ENCODE measurements around the gene MAP3K10. TPM values are rescaled to one million over a fixed set of nuclear protein-coding genes. Genes with fewer than 3 reads are reported as not detected.

The MAP3K10 gene
- total RNA-seq, 1 experiment from 2014 or later = 26.9 TPM

DNA sequence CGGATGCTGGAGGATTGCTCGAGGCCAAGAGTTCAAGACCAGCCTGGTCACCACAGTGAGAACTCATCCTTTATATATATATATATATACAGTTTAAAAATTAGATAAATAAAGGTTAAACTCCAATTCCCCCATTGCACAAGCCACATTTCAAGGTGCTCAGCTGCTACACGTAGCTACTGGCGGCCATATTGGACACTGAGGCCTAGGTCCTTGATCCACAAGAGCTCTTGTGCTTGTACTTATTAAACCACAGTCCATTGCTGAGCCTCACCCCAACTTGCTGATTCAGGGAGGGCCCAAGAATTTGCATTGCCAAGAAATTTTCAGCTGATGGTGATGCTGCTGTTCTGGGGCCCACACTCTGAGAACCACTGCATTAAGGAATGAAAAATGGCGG, 17.4 kb downstream of the MAP3K10 start:
- DNase-seq = no peak
- Histone ChIP-seq H3K9me2 (ENCODE audit: insufficient read depth) (no peaks in the 10 kb centered on the region), H3K4me2 (no peak overlapping the region), H3K36me3 (ENCODE audit: low read depth) (no peaks in the 10 kb centered on the region; the same call in 1 of the 2 replicates), H3F3A (ENCODE audit: insufficient read depth, low read depth) (no peaks in the 10 kb centered on the region), H3K9me3 (ENCODE audit: insufficient read depth, low read depth) (no peaks in the 10 kb centered on the region), H2AFZ (no peak overlapping the region), H3K27me3 (ENCODE audit: insufficient read depth, low read depth) (no peaks in the 10 kb centered on the region), H4K20me1 (ENCODE audit: insufficient read depth) (no peaks in the 10 kb centered on the region; the same call in 1 of the 2 replicates), H3K4me1 (replicated peaks; ENCODE audit: insufficient read depth) (no peaks in the 10 kb centered on the region), H3K27ac (no peak overlapping the region), H3K79me2 (ENCODE audit: low read depth) (no peaks in the 10 kb centered on the region), H3K4me3 (no peak overlapping the region)
- POLR2A ChIA-PET (ENCODE audit: unreplicated experiment) = no interaction called here
- CTCF ChIA-PET = no interaction called here
- intact Hi-C loops (cut with micrococcal nuclease; ENCODE audit: unreplicated experiment) = no loop called here
- TF ChIP-seq, protein P1, sequence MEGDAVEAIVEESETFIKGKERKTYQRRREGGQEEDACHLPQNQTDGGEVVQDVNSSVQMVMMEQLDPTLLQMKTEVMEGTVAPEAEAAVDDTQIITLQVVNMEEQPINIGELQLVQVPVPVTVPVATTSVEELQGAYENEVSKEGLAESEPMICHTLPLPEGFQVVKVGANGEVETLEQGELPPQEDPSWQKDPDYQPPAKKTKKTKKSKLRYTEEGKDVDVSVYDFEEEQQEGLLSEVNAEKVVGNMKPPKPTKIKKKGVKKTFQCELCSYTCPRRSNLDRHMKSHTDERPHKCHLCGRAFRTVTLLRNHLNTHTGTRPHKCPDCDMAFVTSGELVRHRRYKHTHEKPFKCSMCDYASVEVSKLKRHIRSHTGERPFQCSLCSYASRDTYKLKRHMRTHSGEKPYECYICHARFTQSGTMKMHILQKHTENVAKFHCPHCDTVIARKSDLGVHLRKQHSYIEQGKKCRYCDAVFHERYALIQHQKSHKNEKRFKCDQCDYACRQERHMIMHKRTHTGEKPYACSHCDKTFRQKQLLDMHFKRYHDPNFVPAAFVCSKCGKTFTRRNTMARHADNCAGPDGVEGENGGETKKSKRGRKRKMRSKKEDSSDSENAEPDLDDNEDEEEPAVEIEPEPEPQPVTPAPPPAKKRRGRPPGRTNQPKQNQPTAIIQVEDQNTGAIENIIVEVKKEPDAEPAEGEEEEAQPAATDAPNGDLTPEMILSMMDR (conservative IDR thresholded peaks at IDR 0.05) = no peak
- TF ChIP-seq EZH2 (IDR thresholded peaks at IDR 0.05; ENCODE audit: low read depth) = no peak
- BruUV-seq (replicated peaks) = no TSS peak

DNA sequence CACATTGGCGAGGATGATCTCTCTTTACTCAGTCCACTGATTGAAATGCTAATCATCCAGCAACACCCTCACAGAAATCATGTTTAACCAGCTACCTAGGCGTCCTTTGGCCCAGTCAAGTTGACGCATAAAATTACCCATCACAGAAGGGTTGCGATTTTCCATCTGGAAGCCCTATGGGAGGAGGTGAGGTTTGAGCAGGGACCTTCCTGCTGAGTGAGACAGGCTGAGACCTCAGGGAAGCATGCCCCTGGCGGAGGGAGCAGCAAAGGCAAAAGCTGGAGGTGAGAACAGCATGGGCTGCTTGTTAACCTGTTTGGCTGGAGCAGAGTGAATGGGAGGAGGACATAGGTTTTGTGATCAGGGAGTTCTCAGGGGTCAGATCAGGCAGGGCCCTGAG, 19.7 kb downstream of the MAP3K10 start:
- H3K27me3 ChIP-seq (ENCODE audit: insufficient read depth, low read depth) = no peaks in the 10 kb centered on the region
- no peak overlapping the region for H3K4me3 ChIP-seq
- H3K9me2 ChIP-seq (ENCODE audit: insufficient read depth) = no peaks in the 10 kb centered on the region
- ChIA-PET POLR2A (ENCODE audit: unreplicated experiment) (interaction anchor here (0.6 kb wide), 1 partner anchor 543 kb away, joined by 9 read pairs; no protein-coding TSS in a partner anchor), CTCF (no interaction called here)
- BruUV-seq (replicated peaks) = no TSS peak
- H3K4me2 ChIP-seq = no peak overlapping the region
- no peaks in the 10 kb centered on the region; the same call in 1 of the 2 replicates for H3F3A ChIP-seq (ENCODE audit: insufficient read depth, low read depth)
- no peak overlapping the region for H2AFZ ChIP-seq
- no peaks in the 10 kb centered on the region for H3K36me3 ChIP-seq (ENCODE audit: low read depth)
- no peak for TF ChIP-seq EZH2 (IDR thresholded peaks at IDR 0.05; ENCODE audit: low read depth)
- TF ChIP-seq, protein P1 (conservative IDR thresholded peaks at IDR 0.05) = no peak
- H4K20me1 ChIP-seq (ENCODE audit: insufficient read depth) = no peaks in the 10 kb centered on the region; the same call in 1 of the 2 replicates
- no peaks in the 10 kb centered on the region for H3K9me3 ChIP-seq (ENCODE audit: insufficient read depth, low read depth)
- intact Hi-C loops (cut with micrococcal nuclease; ENCODE audit: unreplicated experiment) = no loop called here
- H3K4me1 ChIP-seq (replicated peaks; ENCODE audit: insufficient read depth) = no peaks in the 10 kb centered on the region
- no peak overlapping the region for H3K27ac ChIP-seq
- no peak for DNase-seq
- H3K79me2 ChIP-seq (ENCODE audit: low read depth) = no peaks in the 10 kb centered on the region

DNA sequence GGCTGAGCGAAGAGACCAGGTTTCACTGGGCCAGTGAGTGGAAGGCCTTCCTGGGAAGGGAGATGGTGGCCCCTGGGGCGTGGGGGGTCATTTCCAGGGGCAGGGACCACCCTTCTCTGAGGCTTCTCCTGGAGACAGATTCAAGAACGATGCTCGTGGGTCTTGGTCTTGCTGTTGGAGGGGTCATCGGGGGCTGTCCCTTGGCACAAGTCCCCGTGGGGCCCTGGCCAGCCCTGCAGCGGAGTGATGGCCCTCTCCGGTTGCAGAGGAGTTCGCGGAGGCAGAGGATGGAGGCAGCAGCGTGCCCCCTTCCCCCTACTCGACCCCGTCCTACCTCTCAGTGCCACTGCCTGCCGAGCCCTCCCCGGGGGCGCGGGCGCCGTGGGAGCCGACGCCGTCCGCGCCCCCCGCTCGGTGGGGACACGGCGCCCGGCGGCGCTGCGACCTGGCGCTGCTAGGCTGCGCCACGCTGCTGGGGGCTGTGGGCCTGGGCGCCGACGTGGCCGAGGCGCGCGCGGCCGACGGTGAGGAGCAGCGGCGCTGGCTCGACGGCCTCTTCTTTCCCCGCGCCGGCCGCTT, 22.1 kb downstream of the MAP3K10 start:
- peaks cover 8% of the 10 kb centered on the region; the same call in 1 of the 2 replicates for H3F3A ChIP-seq (ENCODE audit: insufficient read depth, low read depth)
- no peak overlapping the region for H3K4me3 ChIP-seq
- no peaks in the 10 kb centered on the region; the same call in 1 of the 2 replicates for H4K20me1 ChIP-seq (ENCODE audit: insufficient read depth)
- no peaks in the 10 kb centered on the region for H3K4me1 ChIP-seq (replicated peaks; ENCODE audit: insufficient read depth)
- H3K27me3 ChIP-seq (ENCODE audit: insufficient read depth, low read depth) = no peaks in the 10 kb centered on the region
- ChIA-PET CTCF (no interaction called here), POLR2A (ENCODE audit: unreplicated experiment) (no interaction called here)
- TF ChIP-seq, protein P1 (conservative IDR thresholded peaks at IDR 0.05) = no peak
- TF ChIP-seq EZH2 (IDR thresholded peaks at IDR 0.05; ENCODE audit: low read depth) = no peak
- H3K79me2 ChIP-seq (ENCODE audit: low read depth) = no peaks in the 10 kb centered on the region
- BruUV-seq (replicated peaks) = no TSS peak
- intact Hi-C loops (cut with micrococcal nuclease; ENCODE audit: unreplicated experiment) = no loop called here
- H3K9me2 ChIP-seq (ENCODE audit: insufficient read depth) = no peaks in the 10 kb centered on the region
- no peaks in the 10 kb centered on the region for H3K36me3 ChIP-seq (ENCODE audit: low read depth)
- H3K4me2 ChIP-seq = no peak overlapping the region
- no peak overlapping the region for H2AFZ ChIP-seq
- DNase-seq = no peak
- no peak overlapping the region for H3K27ac ChIP-seq
- no peaks in the 10 kb centered on the region for H3K9me3 ChIP-seq (ENCODE audit: insufficient read depth, low read depth)
